Right kidney (tissue), 1 donor: Measurements from ENCODE around the gene SUGCT.

Experiments
- DNase-seq: peaks from one replicate; pipeline ENCODE4 v3.0.0-alpha.2; 2016

The SUGCT gene

DNA sequence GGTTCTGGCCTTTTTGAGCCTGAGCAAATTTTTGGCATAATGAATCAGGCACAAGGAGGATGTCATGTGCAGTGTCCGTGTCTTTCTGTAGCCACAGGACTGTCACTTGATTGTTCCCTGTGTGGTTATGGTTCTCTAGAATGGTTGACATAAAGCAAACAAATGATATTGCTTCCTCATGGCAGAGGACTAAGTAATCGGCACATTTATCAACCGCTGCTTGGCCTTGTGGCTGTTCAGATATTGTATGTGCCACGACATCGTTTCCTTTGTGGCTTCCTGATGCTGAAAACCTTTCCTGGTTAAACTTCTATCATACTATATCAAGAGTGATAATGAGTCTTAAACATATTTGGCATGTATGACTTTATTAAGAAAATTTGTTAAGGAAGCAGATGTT lies 598.8 kb downstream of the SUGCT start:
- no peak for DNase-seq

DNA sequence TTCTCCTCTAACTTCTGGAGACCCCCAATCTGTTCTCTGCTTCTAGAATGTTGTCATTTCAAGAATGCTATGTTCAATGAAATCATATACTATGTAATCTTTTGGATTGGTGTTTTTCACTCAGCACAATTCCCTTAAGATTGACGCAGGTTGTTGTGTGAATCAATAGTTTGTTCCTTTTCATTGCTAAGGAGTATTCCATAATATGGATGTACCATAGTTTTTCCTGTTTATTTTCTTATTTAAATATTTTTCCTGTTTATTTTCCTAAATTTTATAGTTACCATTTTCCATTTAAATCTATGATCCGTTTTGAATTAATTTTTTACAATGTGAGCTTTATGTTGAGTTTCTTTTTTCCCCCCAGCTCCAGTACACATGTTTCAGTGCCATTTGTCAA lies 604.5 kb downstream of the SUGCT start:
- DNase-seq, result no peak

DNA sequence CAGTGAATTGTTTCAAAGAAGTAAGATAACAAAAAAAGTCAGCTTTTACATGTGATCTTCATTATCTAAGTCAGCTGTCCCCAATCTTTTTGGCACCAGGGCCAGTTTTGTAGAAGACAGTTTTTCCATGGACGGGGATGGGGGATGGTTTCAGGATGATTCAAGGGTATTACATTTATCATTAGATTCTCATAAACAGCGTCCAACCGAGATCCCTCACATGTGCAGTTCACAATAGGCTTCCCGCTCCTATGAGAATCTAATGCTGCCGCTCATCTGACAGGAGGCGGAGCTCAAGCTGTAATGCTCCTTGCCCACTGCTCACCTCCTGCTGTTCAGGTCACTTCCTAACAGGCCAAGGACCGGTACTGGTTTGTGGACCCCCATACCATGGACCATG lies 607.5 kb downstream of the SUGCT start:
- no peak for DNase-seq

DNA sequence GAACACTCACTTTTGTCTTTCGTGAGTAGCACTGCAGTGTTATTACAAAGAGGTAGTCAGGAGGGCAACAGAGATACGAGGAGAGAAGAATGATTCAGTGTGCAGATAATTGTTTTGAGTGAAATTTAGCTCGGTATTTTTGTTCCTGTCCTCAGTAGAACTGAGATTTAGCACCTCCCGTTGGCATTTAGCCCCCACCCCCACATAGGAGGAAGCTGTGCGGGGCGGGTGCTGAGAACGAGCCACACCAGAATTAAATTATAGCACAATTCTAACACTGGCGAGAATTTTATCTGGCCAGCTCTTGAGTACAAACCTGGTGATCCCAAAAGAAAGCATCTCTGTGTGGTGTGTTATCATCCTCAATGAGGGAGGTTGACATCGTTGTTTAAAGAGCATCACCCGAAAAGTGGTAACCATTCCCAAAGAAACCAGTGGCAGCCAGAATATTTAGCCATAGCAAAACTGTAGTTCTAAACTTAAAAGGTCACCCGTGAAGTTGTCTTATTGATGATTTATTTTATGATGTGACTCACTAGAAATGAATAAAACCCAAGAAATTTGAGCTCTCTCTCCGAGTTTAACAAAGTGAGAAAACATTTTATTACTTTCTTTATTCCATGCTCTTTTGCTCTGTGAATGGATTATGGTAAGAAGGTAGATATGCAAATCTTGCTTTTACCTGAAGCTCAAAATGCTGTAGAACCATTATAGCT lies 612.2 kb downstream of the SUGCT start:
- DNase-seq, result no peak

DNA sequence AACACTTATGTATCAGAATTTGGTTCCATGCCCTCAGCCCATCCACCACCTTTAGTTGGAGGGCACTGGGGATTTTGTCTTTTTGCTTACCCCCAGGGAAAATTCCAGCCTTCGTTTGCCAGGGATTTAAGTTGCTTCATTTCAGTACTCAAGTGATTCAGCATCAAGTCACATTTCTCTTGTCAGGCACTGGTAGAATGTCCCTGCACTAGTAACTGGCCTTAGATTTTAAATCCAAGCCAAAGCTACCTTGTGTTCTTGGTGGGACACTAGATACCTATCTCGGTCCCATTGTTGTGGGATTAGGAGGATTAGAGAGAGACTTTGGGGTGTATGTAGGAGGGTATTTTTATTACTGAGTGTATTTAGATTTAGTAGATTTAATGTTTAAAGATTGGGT lies 613.1 kb downstream of the SUGCT start:
- DNase-seq, result no peak

DNA sequence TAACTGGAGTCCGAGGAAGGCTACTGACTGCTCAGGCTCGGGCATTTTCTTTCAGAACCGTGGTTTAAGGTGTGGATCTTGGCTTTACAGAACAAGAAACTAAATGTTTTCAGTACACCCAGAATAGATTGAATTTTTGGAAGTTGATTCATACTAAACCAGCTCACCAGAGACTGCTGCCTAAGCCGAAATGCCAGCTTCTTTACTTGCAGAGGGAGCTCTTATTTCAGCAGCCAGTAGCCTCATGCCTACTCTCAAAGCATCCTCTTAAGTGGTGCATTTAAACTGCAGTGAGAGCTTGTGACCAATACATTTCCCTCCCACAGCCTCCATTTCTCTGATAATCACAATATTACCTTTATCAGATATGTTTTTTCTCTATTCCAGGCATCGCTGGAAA lies 615.1 kb downstream of the SUGCT start:
- DNase-seq, result no peak

DNA sequence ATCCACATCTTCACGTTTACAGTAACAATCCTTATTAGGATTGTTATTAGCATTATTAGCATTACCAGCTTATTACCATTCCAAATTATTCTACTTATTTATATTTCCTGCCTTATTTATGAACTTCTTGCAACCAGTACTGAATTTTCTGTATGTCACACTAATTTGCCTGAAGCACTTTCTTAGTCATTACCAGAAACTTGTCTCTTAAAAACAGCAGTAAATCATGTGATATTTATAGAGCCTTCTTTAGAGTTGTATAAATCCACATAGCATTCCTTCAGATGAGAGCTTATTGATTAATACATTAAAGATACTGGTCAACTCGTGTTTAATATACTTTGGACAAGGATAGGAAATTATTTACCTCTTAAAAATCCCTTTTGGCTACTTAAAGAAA lies 618.6 kb downstream of the SUGCT start:
- no peak for DNase-seq

DNA sequence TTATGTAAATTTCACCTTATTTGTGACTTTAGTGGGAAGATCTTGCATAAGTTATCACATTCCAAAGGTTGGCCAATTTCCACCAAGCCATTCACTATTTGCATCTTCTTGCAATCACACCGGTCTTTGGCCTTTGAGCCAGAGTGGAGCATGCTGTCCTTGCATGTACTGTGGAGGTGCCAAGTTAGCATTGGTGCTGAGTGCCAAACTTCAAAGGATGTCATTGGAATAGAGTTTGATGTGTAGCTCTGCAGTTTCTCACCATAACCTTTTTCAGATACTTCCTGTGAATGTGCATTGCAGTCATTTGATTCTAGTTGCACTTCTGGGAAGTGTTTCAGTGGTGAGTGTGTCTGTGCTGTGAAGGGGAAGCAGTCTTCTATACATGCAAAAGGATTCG lies 620.6 kb downstream of the SUGCT start:
- no peak for DNase-seq

DNA sequence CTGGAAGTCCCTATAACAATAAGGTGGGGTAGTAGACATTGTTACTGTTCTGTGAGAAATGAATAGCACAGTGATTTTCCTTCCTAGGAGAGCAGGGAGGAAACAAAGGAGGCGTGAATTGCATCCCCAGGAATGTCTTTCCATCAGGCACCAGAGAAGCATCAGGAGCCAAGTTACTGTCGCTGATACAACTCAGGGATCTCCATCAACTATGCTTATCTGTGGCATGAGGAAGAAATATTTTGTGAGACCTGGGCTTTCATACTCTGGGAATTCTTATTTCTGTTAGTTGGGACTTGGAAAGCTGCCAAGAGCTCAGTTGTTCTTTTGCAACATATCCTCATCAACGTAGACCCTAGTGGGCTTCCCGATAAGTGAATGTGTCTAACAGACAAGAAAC lies 622.3 kb downstream of the SUGCT start:
- DNase-seq, result no peak

DNA sequence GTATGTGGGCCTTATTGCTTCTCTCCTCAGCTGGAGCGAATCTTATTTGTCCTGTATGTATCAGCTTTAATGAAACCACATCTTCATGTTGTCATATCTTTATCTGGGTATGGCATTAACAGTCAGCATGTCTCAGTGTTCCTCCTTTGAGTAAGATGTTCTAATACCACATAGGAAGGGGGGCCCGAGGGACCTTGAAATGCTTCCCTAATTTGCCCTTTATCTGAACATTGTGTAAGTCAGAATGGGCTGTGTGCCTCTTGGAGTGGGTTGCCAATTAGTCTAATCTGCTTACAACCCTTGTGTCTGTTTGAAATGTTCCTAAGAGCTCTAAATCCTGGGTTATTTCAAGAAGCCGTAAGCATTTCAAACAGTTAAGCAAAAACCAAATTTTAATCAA lies 623.8 kb downstream of the SUGCT start:
- no peak for DNase-seq

DNA sequence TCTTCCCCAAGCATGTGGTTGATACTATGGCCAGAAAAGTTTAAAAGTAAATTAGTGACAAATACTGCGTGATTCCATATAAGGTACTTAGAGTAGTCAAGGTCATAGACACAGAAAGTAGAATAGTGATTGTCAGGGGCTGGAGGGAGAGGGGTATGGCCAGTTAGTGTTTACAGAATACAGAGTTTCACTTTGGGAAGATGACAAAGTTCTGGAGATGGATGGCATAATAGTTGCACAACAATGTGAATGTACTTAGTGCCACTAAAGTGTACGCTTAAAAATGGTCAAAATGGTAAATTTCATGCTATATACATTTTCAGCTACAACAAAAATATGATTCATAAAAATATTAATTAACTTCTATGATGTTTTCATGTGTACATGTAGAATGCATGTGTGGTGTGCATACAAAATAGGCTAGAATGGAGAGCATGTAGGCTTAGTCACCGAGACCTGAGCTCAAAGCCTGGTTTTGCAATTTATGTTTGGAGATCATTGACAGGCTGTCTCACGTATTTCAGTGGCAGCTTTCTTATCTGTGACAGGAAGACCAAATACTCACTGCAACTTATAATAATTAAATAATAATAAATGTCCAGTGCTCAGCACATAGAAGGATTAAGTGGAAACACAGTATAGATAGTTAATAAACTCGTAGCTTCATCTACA lies 625.6 kb downstream of the SUGCT start:
- no peak for DNase-seq

DNA sequence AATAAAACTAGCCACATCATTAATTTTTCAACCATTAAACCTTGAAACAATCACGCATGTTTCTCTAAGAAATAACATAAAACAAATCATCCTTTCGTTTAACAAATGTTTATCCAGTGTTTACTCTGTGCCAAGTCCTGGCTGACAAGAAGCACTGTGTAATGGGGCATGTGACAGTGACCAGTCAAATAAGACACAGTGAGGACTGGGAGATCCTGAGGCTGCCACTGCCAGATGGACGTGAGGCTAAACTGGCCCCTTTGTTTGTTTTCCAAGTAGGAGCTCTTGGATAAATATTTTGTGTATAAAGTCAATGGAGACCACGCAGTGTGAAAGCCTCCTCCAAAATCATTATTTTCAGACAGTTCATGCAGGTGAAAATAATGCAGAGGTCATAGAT lies 626.2 kb downstream of the SUGCT start:
- DNase-seq, result no peak

DNA sequence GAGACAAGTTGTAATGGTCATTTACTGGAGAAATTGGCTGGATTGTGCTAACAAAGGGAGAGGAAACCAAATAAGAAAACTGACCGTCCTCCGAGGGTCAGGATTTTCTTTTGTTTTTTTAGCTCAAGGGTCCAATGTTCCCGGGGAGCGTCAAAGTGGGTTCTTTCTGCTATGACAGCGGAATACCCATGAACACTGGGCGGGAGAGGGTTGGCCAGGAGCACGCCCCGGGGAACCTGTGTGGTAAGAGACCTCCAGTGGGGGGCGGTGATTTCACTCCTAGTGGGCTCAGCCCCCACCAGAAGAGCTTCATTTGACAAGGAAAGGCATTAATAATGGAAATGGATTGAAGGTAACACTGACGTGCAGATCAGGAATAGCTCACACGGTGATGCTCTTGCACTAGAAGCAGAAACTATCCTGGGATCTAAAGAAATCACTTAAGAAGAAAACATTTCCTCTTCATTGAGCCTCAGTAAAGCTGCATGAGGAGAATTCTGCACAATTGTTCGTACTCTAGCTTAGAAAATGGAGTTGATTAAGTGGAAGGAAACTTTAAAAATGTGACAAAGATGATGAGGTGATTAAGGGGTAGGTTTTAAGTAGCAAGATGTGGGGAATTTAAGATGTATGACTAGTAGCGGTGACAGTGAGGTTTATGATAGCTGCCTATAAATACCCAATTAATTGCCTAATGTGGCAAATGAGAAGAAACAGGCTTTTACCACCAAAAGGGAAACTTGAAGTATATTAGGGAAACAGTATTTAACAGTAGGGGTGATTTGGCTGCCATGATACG lies 627.2 kb downstream of the SUGCT start:
- DNase-seq, result no peak

DNA sequence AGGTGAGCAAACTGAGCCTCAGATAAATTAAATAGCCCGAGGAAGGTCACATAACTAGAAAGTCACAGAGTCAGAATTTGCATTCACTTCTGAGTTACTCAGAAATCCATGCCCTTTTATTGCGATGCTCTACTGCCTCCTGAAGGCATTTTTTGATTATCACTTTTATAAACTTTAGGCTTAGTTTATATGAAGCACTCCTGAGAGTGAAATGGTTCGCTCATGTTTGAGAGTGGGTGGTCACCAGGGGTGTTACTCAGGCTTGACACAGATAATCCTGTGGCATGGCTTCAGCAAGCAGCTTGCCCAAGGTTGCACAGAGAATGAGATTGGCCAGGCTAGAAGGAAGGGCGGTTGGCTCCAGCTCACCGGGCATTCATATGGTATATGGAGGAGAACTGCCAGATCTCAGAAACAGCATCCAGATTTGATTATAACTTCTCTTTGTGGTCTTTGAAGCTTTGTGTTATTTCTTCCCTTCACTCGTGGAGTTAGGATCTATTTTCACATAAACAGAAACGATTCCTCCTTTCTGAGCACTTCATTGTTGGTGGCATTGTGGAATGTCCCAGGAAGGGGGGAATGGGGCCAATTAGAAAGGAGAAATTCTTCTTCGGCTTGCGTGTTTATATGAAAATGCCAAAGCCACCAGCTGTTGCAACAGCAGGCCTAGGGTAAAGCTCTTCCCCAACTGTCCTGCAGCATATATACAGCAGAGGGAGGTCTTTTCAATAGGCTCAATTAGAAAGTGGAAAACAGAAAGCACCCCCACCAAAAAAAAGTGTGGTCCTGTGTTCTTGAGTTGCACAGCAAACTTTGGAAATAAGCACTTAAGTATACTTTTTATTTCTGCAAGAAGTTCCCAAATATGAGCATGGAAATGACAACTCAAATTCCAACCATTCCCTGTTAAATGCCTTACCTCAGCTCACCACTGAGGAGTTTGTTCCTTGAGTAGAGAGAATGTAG lies 628.8 kb downstream of the SUGCT start:
- no peak for DNase-seq

DNA sequence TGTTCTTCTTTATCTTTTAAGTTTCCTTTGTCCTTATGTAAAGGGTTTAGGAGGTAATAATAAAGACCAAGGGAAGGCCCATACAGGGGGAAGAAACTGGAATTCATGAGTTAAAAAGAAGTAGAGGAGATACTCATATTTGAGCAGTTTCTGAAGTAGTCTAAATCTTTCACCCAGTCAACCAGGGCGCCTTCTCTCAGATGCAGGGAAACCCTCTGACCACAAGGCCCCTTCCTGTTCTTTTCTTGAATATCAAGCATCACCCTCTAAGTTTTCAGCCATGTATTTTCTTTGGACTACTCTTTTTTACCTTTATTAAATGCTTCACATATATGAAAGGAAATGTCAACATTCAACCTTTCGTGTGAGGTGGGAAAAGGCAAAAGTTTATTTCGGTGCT lies 630.8 kb downstream of the SUGCT start:
- no peak for DNase-seq

DNA sequence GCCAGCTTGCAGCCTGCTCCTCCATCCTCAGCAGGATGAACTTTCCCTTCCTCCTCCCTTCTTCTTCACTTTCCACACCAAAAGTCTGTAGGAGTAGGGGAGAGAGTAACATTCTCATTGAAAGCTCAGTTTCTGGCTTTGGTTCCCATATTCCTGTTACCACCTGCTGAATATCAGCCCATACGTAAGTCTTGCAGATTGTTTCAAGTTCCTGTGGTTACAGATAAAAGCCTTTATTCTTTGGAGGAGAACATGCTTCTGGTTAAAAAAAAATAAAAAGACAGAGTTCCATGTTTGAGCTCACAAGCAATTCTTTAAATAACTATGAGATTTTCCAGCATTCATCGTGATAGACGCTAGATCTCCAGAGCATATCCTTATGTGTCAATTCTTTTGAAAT lies 637.3 kb downstream of the SUGCT start:
- no peak for DNase-seq

DNA sequence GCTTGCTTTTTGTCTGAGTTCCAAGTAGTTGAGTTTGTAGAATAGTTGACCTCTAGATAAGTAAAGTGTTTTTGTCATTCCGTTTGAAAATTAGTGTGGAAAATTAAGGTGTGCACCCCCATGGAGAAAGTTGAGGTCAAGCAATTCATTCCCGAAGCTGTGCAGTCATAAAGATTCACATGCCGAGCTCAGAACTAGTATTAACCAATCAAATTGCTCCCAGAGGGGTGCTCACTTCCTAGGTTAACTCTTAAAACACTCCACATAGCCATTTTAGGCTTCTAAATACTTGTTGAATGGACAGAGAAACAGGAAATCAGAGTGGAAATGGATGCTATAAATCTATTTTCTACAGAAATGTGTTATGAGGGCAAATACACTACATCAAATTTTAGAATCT lies 638.9 kb downstream of the SUGCT start:
- DNase-seq, result no peak

DNA sequence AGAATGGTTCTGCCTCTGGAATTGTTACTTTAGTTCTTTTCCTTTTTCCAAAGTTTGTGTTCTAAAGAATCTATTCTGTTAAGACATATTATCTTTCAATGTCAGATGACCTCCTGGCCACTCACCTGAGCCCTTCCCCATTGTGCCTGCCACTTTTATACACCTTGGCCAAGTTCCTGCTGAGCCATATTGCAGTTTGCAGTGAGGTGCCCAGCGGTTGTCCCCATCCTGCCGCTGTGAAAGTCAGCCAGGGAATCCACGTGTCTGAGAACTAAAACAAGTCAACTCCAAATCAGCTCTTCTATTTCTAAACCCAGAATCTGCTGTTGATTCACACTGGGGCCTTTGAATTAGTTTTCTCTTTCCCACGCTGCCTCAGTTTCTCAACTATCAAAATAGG lies 641.1 kb downstream of the SUGCT start:
- DNase-seq, result no peak

DNA sequence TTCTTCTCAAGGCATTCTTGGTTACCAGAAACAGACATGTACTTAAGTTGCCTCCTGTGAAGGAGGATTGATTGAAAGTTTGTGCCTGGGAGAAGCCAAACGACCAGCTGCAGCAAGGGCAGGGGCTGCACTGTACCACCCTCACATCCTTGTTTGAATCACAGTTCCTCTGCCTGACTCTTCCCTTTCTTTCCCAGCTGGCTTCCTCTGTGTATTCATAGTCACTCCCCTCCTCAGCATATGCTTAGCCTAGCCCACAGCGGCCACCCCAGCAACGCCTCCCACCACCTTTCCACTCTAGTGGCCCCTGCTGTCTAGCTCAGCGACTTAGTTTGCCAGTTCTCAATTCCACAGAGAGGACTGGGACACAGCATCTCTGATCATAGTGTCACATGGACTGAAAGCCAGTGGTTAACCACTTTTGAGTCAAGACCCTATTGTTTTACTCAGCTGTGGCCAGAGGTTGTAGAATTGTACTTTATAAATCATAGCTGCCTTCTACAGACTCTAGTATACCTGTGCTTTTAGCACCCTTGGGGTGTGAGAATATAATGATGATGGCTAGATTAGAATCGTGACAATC lies 643.0 kb downstream of the SUGCT start:
- no peak for DNase-seq

DNA sequence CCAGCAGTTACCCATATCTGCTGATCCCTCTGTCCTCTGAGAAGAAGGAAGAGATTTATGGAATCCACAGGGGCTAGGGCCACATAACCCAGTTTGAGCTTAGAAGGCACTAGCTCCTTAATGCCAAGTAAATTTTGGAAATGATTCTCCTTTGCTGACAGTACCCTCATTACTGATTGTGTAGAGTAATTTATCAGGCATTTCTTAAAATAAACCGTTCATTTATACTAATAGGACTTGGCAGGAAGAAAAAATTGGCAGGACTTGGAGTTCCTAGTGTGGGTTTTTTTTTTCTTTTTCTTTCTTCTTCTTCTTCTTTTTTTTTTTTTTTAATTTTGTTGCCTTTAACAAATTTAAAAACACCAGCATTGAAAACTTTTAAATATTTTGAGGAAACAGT lies 645.7 kb downstream of the SUGCT start:
- no peak for DNase-seq

DNA sequence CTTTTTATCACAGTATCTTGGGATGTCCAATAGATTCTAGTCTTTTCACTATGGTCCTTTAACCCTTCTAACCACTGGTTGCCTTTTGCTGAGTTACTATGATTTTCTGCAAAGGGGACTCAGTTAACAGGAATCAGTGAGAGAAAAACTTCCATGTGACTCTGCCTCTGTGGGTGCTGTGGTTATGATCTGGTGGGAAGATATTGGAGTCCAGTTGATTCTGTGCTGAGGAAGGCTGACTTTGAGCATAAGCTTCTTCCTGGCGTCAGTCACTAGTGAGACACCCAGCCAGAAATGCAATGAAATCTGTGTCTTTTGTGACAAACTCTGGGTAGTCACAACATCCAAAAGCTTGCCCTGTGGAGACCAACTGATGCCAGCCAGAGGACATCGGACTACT lies 648.0 kb downstream of the SUGCT start:
- DNase-seq, result no peak

DNA sequence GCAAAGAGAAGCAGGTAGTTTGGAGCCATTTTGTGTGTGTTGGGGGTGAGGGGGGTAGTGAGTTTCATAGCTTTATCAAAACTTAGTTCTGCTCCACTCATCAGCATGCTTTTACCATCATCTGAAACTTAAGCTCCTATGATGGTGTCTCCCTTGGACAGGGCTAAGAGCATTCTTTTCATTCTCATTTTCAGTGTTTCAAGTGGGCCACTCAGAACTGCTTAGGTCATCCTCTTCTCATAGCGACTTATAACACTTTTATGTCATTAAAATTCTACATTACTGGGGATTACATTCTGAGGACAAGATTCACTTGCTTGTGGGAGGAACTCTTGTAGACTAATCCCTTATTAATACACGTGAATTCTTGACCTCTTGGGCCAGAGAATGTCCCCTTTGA lies 649.4 kb downstream of the SUGCT start:
- no peak for DNase-seq
